Measurements from ENCODE around the gene CADM1. TPM values are rescaled to one million over a fixed set of nuclear protein-coding genes. Genes with fewer than 3 reads are reported as not detected.
A peak's percentile ranks its signal among the peaks of the same experiment; 100 is the strongest.

The CADM1 gene
- total and polyA plus RNA-seq, 8 donors: 6.3 to 38.8 (median 24.5) TPM

GRCh38 chr11:115279813-115280761, 224.1 kb downstream of the CADM1 start:
- DNase-seq (no peak), ATAC-seq (peak in 3 of 4 donors; percentile 46 to 64 (median 47)), FAIRE-seq (no peak)
- no peak for TF ChIP-seq CTCF (IDR thresholded peaks at IDR 0.05)
- no peaks in the 10 kb centered on the region for H3K36me3 ChIP-seq
- peak overlapping the region in 3 of 4 donors; percentile 9 to 44 (median 38) for H3K27ac ChIP-seq
- intact Hi-C loops (cut with DNase I): no loop called here
- H3K27me3 ChIP-seq: no peaks in the 10 kb centered on the region
- no peaks in the 10 kb centered on the region for H3K4me1 ChIP-seq
- H3K4me3 ChIP-seq: no peak overlapping the region
- no peaks in the 10 kb centered on the region for H3K9me3 ChIP-seq
- 43 to 53% methylated on average over 10 of the region's 10 CpGs for WGBS, 2 donors

- Histone ChIP-seq H3K9me3 (no peaks in the 10 kb centered on the region), H3K27ac (no peak overlapping the region), H3K4me1 (no peaks in the 10 kb centered on the region), H3K4me3 (no peak overlapping the region), H3K36me3 (no peaks in the 10 kb centered on the region), H3K27me3 (no peaks in the 10 kb centered on the region)
- intact Hi-C loops (cut with DNase I): no loop called here
- ATAC-seq: no peak
- FAIRE-seq: no peak
- TF ChIP-seq CTCF (IDR thresholded peaks at IDR 0.05): no peak
- no peak for DNase-seq
- WGBS, 2 donors: 72 to 86% methylated on average over 8 of the region's 8 CpGs
Observed at GRCh38 chr11:115276799-115277198, 227.4 kb downstream of the CADM1 start.

GRCh38 chr11:115276191-115276590, 228.0 kb downstream of the CADM1 start:
- no peak for FAIRE-seq
- intact Hi-C loops (cut with DNase I): no loop called here
- no peaks in the 10 kb centered on the region for H3K36me3 ChIP-seq
- no peak overlapping the region for H3K4me3 ChIP-seq
- no peaks in the 10 kb centered on the region for H3K4me1 ChIP-seq
- no peaks in the 10 kb centered on the region for H3K9me3 ChIP-seq
- 58 to 70% methylated on average over 4 of the region's 4 CpGs for WGBS, 2 donors
- no peak for TF ChIP-seq CTCF (IDR thresholded peaks at IDR 0.05)
- no peak for DNase-seq
- H3K27ac ChIP-seq: no peak overlapping the region
- no peaks in the 10 kb centered on the region for H3K27me3 ChIP-seq
- ATAC-seq: no peak

- no peak overlapping the region for H3K27ac ChIP-seq
- no peaks in the 10 kb centered on the region for H3K27me3 ChIP-seq
- H3K9me3 ChIP-seq: no peaks in the 10 kb centered on the region
- no peak for ATAC-seq
- intact Hi-C loops (cut with DNase I): no loop called here
- no peaks in the 10 kb centered on the region for H3K36me3 ChIP-seq
- no peak for FAIRE-seq
- H3K4me1 ChIP-seq: no peaks in the 10 kb centered on the region
- no peak overlapping the region for H3K4me3 ChIP-seq
- DNase-seq: no peak
- no peak for TF ChIP-seq CTCF (IDR thresholded peaks at IDR 0.05)
- 78 to 90% methylated on average over 11 of the region's 11 CpGs for WGBS, 2 donors
Observed at GRCh38 chr11:115275045-115275444, 229.2 kb downstream of the CADM1 start.

GRCh38 chr11:115272925-115273324, 231.3 kb downstream of the CADM1 start:
- no peaks in the 10 kb centered on the region for H3K27me3 ChIP-seq
- H3K4me3 ChIP-seq: no peak overlapping the region
- TF ChIP-seq CTCF (IDR thresholded peaks at IDR 0.05): no peak
- no peaks in the 10 kb centered on the region for H3K4me1 ChIP-seq
- no peaks in the 10 kb centered on the region for H3K36me3 ChIP-seq
- H3K27ac ChIP-seq: no peak overlapping the region
- H3K9me3 ChIP-seq: no peaks in the 10 kb centered on the region
- FAIRE-seq (no peak), DNase-seq (no peak), ATAC-seq (no peak)
- 44 to 51% methylated on average over 4 of the region's 4 CpGs for WGBS, 2 donors
- intact Hi-C loops (cut with DNase I): no loop called here
